Endothelial cell of umbilical vein (primary cell): ENCODE results near the gene BMPR2. TPM values are rescaled to one million over a fixed set of nuclear protein-coding genes. Genes with fewer than 3 reads are reported as not detected.

ENCODE experiments used
- BruUV-seq: library from RNA; stranded (reverse); fragments of 400-500 nt; replicated peaks from 2 replicates; lab custom pipeline; 2021; lab: Mats Ljungman, UMichigan
- CTCF ChIA-PET: fragments of 300-600, 350-600 bp; sonication (Branson Sonifier 250); formaldehyde crosslinking; loops from one replicate; lab custom pipeline; 2021; ENCODE audit warnings: antibody characterized with exemption, inconsistent platforms; lab: Charles Lee
- POLR2A ChIA-PET: fragments of 300-600, 350-600 bp; sonication (Branson Sonifier 250); formaldehyde crosslinking; loops from one replicate; lab custom pipeline; 2021; ENCODE audit warnings: antibody characterized with exemption, inconsistent platforms; lab: Charles Lee
- DNase-seq: peaks from one replicate; pipeline ENCODE4 v3.0.0-alpha.2; 2011; ENCODE audit warnings: low read depth, low spot score
- FAIRE-seq: peaks from 2 replicates; lab custom pipeline; 2011; peaks lifted over from hg19 to GRCh38; lab: Jason Lieb, UNC
- H2AFZ ChIP-seq: 2 replicates; pipeline ENCODE4 v1.6.0; 2012; ENCODE audit warnings: low read depth, low read length, control low read depth, inconsistent platforms
- H3K27ac ChIP-seq: 2 replicates; pipeline ENCODE4 v1.5.1; 2011; ENCODE audit warnings: low read depth, mild to moderate bottlenecking, control low read depth, low read length, moderate library complexity; ENCODE audit not compliant: insufficient read depth
- H3K27me3 ChIP-seq, 2 experiments: 2 replicates each; pipeline versions ENCODE4 v1.6.0 to v1.6.1; 2011; ENCODE audit warnings: low read length in 2 of 2, mixed read lengths in 1 of 2; ENCODE audit not compliant: control insufficient read depth in 2 of 2, insufficient read depth in 2 of 2
- H3K36me3 ChIP-seq, 2 experiments: 2 replicates in 1 of 2; 3 replicates in 1 of 2; pipeline ENCODE4 v1.5.1; 2011; ENCODE audit warnings: low read length in 2 of 2, mild to moderate bottlenecking in 1 of 2, moderate library complexity in 1 of 2; ENCODE audit not compliant: control insufficient read depth in 2 of 2, insufficient read depth in 2 of 2; ENCODE audit errors: extremely low read depth in 1 of 2
- H3K4me1 ChIP-seq: 3 replicates; pipeline ENCODE4 v1.5.1; 2011; ENCODE audit warnings: mild to moderate bottlenecking, low read length; ENCODE audit not compliant: control insufficient read depth, insufficient read depth; ENCODE audit errors: extremely low read depth
- H3K4me2 ChIP-seq: 2 replicates; pipeline ENCODE4 v1.6.1; 2011; ENCODE audit warnings: low read length, control low read depth, mixed read lengths; ENCODE audit not compliant: insufficient read depth
- H3K4me3 ChIP-seq, 3 experiments: fragments of 200-600 bp in 1 of 3; sonication (generic), shearing (Covaris generic) in 1 of 3; replicated peaks in 1 of 3; 2 replicates each; pipeline ENCODE4 v1.5.1; 2011 to 2016; ENCODE audit warnings: control low read depth in 3 of 3, low read length in 3 of 3, mild to moderate bottlenecking in 2 of 3, inconsistent platforms in 1 of 3, low read depth in 1 of 3, moderate library complexity in 1 of 3; ENCODE audit not compliant: insufficient read depth in 1 of 3
- H3K79me2 ChIP-seq: 2 replicates; pipeline ENCODE4 v1.6.0; 2012; ENCODE audit warnings: low read length, inconsistent platforms; ENCODE audit not compliant: control insufficient read depth, insufficient read depth
- H3K9ac ChIP-seq: replicated peaks from 2 replicates; pipeline ENCODE3; 2011; ENCODE audit warnings: low read length, control low read depth; ENCODE audit not compliant: insufficient read depth; ENCODE audit errors: extremely low read depth
- H3K9me1 ChIP-seq: replicated peaks from 3 replicates; pipeline ENCODE4 v1.6.0; 2011; ENCODE audit warnings: mild to moderate bottlenecking, low read length; ENCODE audit not compliant: control insufficient read depth, insufficient read depth; ENCODE audit errors: extremely low read depth
- H3K9me3 ChIP-seq: replicated peaks from 2 replicates; pipeline ENCODE4 v1.5.1; 2012; ENCODE audit warnings: low read length, inconsistent platforms; ENCODE audit not compliant: control insufficient read depth, insufficient read depth
- H4K20me1 ChIP-seq: replicated peaks from 2 replicates; pipeline ENCODE3; 2011; ENCODE audit warnings: mild to moderate bottlenecking, low read length; ENCODE audit not compliant: control insufficient read depth, insufficient read depth; ENCODE audit errors: extremely low read depth
- EZH2 ChIP-seq: IDR thresholded peaks from 2 replicates; pipeline ENCODE4 v1.6.1; 2012; ENCODE audit warnings: borderline replicate concordance, low read depth, mild to moderate bottlenecking, moderate library complexity, low read length, inconsistent platforms; ENCODE audit not compliant: severe bottlenecking
- FOS ChIP-seq: IDR thresholded peaks from 2 replicates; pipeline ENCODE4 v1.6.1; 2011; ENCODE audit warnings: mild to moderate bottlenecking, low read length, moderate library complexity, borderline replicate concordance; ENCODE audit not compliant: insufficient read depth
- GATA2 ChIP-seq: IDR thresholded peaks from 2 replicates; pipeline ENCODE4 v1.7.0; 2011; ENCODE audit warnings: low read depth, mild to moderate bottlenecking, moderate library complexity, mixed read lengths, low read length; ENCODE audit not compliant: insufficient read length, insufficient read depth
- JUN ChIP-seq: IDR thresholded peaks from 2 replicates; pipeline ENCODE4 v1.6.1; 2011; ENCODE audit warnings: borderline replicate concordance, low read depth; ENCODE audit not compliant: insufficient read length, insufficient read depth
- MYC ChIP-seq: IDR thresholded peaks from one replicate; pipeline ENCODE4 v1.6.1; 2011; ENCODE audit warnings: mild to moderate bottlenecking, low read depth, low read length
- POLR2A ChIP-seq: IDR thresholded peaks from 2 replicates; pipeline ENCODE4 v1.6.1; 2012; ENCODE audit warnings: low read depth, mild to moderate bottlenecking, control low read depth, low read length
- POLR2AphosphoS5 ChIP-seq: IDR thresholded peaks from 2 replicates; pipeline ENCODE4 v1.6.1; 2012; ENCODE audit warnings: low read depth, mild to moderate bottlenecking, control low read depth, low read length, moderate library complexity; ENCODE audit not compliant: insufficient read depth
- dilution Hi-C: fragments of 300-500 bp; cut with MboI; formaldehyde crosslinking; loops from one replicate; pipeline ENCODE4 v1.15.0; 2019; ENCODE audit warnings: low sequenced_read_pairs; ENCODE audit not compliant: extremely low pct_ligation_motif_present
- intact Hi-C: fragments of 100-400 bp; cut with micrococcal nuclease; formaldehyde crosslinking; loops from one replicate; pipeline ENCODE4 v1.10.0; 2022
- polyA plus RNA-seq, 4 experiments: library from polyadenylated mRNA; depleted of rRNA in 3 of 4; stranded (reverse) in 3 of 4; unstranded in 1 of 4; fragments of >200 nt; gene quantifications; 2 replicates each; pipeline versions ENCODE4 v1.2.1 to v1.2.3, GENCODE V29; 2011 to 2012; ENCODE audit warnings: missing spikeins in 1 of 4
- total RNA-seq: library from RNA; stranded (reverse); gene quantifications from 2 replicates; pipeline ENCODE4 v1.2.3, GENCODE V29; 2021
- TF ChIP-seq, protein P1 (sequence below), 2 donors: IDR thresholded peaks; 1 replicate in 1 of 2; 2 replicates in 1 of 2; pipeline ENCODE4 v1.5.1; 2011; ENCODE audit warnings: low read length in 2 of 2, mild to moderate bottlenecking in 2 of 2, moderate library complexity in 2 of 2, control low read depth in 1 of 2, inconsistent platforms in 1 of 2, low read depth in 1 of 2; ENCODE audit not compliant: insufficient read depth in 1 of 2; ENCODE audit errors: extremely low read depth in 1 of 2
- TF ChIP-seq, protein P2 (sequence below): IDR thresholded peaks from 2 replicates; pipeline ENCODE4 v1.6.1; 2011; ENCODE audit not compliant: insufficient read depth, insufficient read length

Gene BMPR2
- total and polyA plus RNA-seq, 2 donors (not counting 3 experiments of a cell fraction or from before 2014, with no cell fraction given) = 35.8 to 113 TPM

DNA sequence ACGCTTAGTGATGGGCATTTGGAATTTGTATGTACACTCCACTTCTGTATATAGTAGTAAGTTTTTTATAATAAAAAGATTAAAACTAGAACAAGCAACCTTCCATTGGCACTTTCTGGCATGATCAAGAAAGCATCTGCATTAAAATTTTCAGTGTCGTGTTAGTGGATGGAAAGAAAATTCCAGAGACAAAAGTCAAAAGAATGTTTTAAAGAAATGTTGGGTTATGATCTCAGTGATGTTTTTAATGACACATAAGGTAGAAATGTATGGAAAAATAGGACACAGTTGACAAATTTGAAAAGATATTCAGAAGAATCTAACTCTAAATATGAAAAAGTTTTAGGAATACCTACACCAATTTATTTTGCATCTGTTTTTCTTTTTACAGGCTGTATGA is 132.6 kb downstream of the BMPR2 start:
- H3K9ac ChIP-seq = no peak overlapping the region
- no peak overlapping the region for H3K27ac ChIP-seq
- FAIRE-seq (no peak), DNase-seq (no peak)
- BruUV-seq = no TSS peak
- no peak overlapping the region for H2AFZ ChIP-seq
- no peaks in the 10 kb centered on the region for H4K20me1 ChIP-seq
- H3K27me3 ChIP-seq = no peaks in the 10 kb centered on the region
- no peaks in the 10 kb centered on the region for H3K9me3 ChIP-seq
- peaks cover 21% of the 10 kb centered on the region for H3K79me2 ChIP-seq
- peaks cover 0 to 4% of the 10 kb centered on the region in 2 experiments for H3K36me3 ChIP-seq
- CTCF ChIA-PET = interaction anchor here (0.9 kb wide), 1 partner anchor 58 kb away, joined by 3 read pairs; no protein-coding TSS in a partner anchor
- dilution Hi-C loops = no loop called here
- H3K4me3 ChIP-seq = no peak overlapping the region
- POLR2A ChIA-PET = no interaction called here
- no peak for TF ChIP-seq EZH2
- no peak for TF ChIP-seq POLR2A
- no peak for TF ChIP-seq JUN
- TF ChIP-seq FOS = no peak
- no peak for TF ChIP-seq MYC
- TF ChIP-seq, protein P1, sequence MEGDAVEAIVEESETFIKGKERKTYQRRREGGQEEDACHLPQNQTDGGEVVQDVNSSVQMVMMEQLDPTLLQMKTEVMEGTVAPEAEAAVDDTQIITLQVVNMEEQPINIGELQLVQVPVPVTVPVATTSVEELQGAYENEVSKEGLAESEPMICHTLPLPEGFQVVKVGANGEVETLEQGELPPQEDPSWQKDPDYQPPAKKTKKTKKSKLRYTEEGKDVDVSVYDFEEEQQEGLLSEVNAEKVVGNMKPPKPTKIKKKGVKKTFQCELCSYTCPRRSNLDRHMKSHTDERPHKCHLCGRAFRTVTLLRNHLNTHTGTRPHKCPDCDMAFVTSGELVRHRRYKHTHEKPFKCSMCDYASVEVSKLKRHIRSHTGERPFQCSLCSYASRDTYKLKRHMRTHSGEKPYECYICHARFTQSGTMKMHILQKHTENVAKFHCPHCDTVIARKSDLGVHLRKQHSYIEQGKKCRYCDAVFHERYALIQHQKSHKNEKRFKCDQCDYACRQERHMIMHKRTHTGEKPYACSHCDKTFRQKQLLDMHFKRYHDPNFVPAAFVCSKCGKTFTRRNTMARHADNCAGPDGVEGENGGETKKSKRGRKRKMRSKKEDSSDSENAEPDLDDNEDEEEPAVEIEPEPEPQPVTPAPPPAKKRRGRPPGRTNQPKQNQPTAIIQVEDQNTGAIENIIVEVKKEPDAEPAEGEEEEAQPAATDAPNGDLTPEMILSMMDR (IDR thresholded peaks at IDR 0.05; ENCODE audit: extremely low read depth in 1 of 2, insufficient read depth in 1 of 2, low read depth in 1 of 2, low read length in 2 of 2) = no peak
- TF ChIP-seq GATA2 = no peak
- TF ChIP-seq, protein P2, sequence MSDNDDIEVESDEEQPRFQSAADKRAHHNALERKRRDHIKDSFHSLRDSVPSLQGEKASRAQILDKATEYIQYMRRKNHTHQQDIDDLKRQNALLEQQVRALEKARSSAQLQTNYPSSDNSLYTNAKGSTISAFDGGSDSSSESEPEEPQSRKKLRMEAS = no peak
- no peak for TF ChIP-seq POLR2AphosphoS5
- H3K4me1 ChIP-seq = no peaks in the 10 kb centered on the region
- intact Hi-C loops = no loop called here
- H3K4me2 ChIP-seq = no peak overlapping the region
- H3K9me1 ChIP-seq = no peaks in the 10 kb centered on the region
